Testis (tissue), 3 donors: Measurements from ENCODE around the gene CYFIP2. TPM values are rescaled to one million over a fixed set of nuclear protein-coding genes. Genes with fewer than 3 reads are reported as not detected.
"Not testable (repeated sequence)": the region's sequence is repeated elsewhere in the genome, so short reads cannot be mapped to it uniquely, and the experiment has no call there.

Source experiments
- DNase-seq: peaks from one replicate; pipeline ENCODE4 v3.0.0-alpha.2; 2019
- H3K27ac ChIP-seq, 2 donors: fragments of 200-600 bp; sonication (generic); one replicate each; pipeline ENCODE4 v1.5.1; 2019
- H3K27me3 ChIP-seq: fragments of 200-600 bp; sonication (generic); one replicate; pipeline ENCODE4 v1.5.1; 2019
- H3K36me3 ChIP-seq: fragments of 200-600 bp; sonication (generic); one replicate; pipeline ENCODE4 v1.5.1; 2017; ENCODE audit warnings: low read depth; ENCODE audit errors: missing control alignments
- H3K4me1 ChIP-seq: fragments of 200-600 bp; sonication (generic); one replicate; pipeline ENCODE4 v1.5.1; 2019
- H3K4me3 ChIP-seq, 2 donors: fragments of 200-600 bp; sonication (generic); one replicate each; pipeline ENCODE4 v1.5.1; 2017 to 2019
- H3K9me3 ChIP-seq: fragments of 200-600 bp; sonication (generic); one replicate; pipeline ENCODE4 v1.5.1; 2017
- CTCF ChIP-seq, 3 experiments: fragments of 450-650 bp in 2 of 3; fragments of 200-600 bp in 1 of 3; sonication (generic) in 1 of 3; IDR thresholded peaks; one replicate each; pipeline ENCODE4 v1.5.1; 2016 to 2019; ENCODE audit warnings: antibody characterized with exemption in 3 of 3, mild to moderate bottlenecking in 2 of 3, moderate library complexity in 1 of 3
- POLR2A ChIP-seq: fragments of 450-650 bp; IDR thresholded peaks from one replicate; pipeline ENCODE4 v1.6.1; 2017; ENCODE audit warnings: antibody characterized with exemption, mild to moderate bottlenecking, moderate library complexity
- WGBS, 2 donors: methylation state at CpG; one replicate each; pipeline ENCODE4 v1.1.5; 2018; 5-methylcytosine and 5-hydroxymethylcytosine counted together
- intact Hi-C: fragments of 100-400 bp; cut with DNase I; formaldehyde crosslinking; loops from one replicate; pipeline ENCODE4 v1.15.1; 2023; ENCODE audit warnings: low total_unique reads
- polyA plus RNA-seq: library from polyadenylated mRNA; stranded (reverse); fragments of 350-450 nt; fragmentation: Illumina TruSeq; extraction: RNeasy Lipid Tissue Mini Kit (QIAGEN cat#74804); gene quantifications from one replicate; pipeline ENCODE4 v1.2.3, GENCODE V29; 2014; ENCODE audit warnings: low read depth, low replicate concordance; ENCODE audit not compliant: insufficient read depth
- total RNA-seq, 2 donors: library from RNA; depleted of rRNA; stranded (reverse); fragments of >200 nt; gene quantifications; one replicate each; pipeline ENCODE4 v1.2.3, GENCODE V29; 2016

Gene CYFIP2
- total and polyA plus RNA-seq, 3 donors from 2014 or later: 21.7 to 41.4 (median 32.1) TPM

DNA sequence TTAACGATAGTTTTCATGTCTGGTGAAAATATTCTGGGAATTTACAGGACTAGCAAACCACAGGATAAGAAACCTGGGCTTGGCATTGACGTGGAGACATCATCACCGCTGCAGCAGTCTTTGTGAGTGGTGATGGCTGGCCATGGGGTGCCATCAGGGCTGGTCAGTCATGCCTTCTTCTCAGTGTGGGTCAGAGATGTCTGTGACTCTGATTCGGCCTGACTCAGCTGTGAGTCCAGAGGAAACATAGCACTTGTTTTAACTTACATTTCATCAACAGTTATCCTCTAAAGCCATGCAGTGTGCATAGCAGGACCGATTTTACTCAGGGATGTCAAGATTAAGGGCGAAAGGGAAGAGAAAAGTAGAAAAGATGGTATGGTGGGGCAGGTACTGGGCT is 33.2 kb upstream of the CYFIP2 start:
- Histone ChIP-seq H3K36me3 (no peaks in the 10 kb centered on the region), H3K9me3 (no peaks in the 10 kb centered on the region), H3K27ac (no peak overlapping the region), H3K4me3 (no peak overlapping the region), H3K4me1 (no peaks in the 10 kb centered on the region), H3K27me3 (no peaks in the 10 kb centered on the region)
- 57 to 61% methylated on average over 6 of the region's 6 CpGs for WGBS, 2 donors
- intact Hi-C loops: no loop called here
- TF ChIP-seq CTCF (IDR thresholded peaks at IDR 0.05): no peak
- TF ChIP-seq POLR2A: no peak
- DNase-seq: no peak

DNA sequence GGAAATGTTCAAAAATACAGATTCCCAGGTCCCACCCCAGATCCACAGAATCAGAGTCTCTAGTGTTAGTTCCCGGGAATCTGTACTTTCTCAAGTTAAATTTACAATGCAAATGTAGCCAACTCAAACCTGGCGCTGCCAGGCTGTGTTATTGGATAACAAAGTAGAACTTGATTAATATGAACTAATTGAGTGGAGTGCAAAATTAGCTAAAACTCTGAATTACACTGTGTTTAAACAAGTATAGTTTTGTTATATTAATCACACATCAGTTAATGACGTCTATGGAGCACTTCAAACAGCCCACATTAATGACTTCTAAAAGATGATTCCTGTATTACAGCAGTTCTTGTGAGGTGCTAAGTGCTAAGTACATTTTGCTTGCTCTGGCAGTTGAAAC is 32.4 kb upstream of the CYFIP2 start:
- Histone ChIP-seq H3K27me3 (no peaks in the 10 kb centered on the region), H3K4me3 (no peak overlapping the region), H3K4me1 (no peaks in the 10 kb centered on the region), H3K36me3 (no peaks in the 10 kb centered on the region), H3K27ac (no peak overlapping the region), H3K9me3 (no peaks in the 10 kb centered on the region)
- intact Hi-C loops: no loop called here
- no peak for DNase-seq
- WGBS, 2 donors: 84 to 92% methylated on average over 3 of the region's 3 CpGs
- TF ChIP-seq CTCF (IDR thresholded peaks at IDR 0.05): no peak
- TF ChIP-seq POLR2A: no peak

DNA sequence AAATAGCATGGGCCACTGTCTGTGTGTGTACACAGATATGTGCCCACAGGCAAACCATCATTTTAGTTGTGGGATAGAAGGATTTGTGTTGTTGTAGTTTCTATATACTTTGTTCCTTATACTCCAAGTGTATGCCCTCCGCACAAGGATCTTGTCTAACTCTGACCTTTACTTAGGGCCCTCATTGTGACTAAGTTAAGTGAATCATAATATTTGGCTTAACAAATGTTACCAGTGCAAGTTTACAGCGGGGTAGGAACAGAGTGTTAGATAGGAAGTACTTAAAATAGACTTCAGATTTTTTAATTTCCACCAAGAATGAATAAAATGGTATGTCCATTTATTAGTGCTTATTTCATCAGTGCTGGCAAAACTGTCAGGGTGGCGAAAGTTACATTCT is 29.5 kb upstream of the CYFIP2 start:
- no peaks in the 10 kb centered on the region for H3K27me3 ChIP-seq
- no peaks in the 10 kb centered on the region for H3K36me3 ChIP-seq
- TF ChIP-seq CTCF (IDR thresholded peaks at IDR 0.05) (no peak), POLR2A (no peak)
- no peak overlapping the region for H3K4me3 ChIP-seq
- no peaks in the 10 kb centered on the region for H3K9me3 ChIP-seq
- intact Hi-C loops: no loop called here
- H3K4me1 ChIP-seq: no peaks in the 10 kb centered on the region
- 80 to 81% methylated on average over 3 of the region's 3 CpGs for WGBS, 2 donors
- no peak overlapping the region for H3K27ac ChIP-seq
- DNase-seq: no peak

GRCh38 chr5:157241483-157241882 is 24.4 kb upstream of the CYFIP2 start:
- TF ChIP-seq CTCF (IDR thresholded peaks at IDR 0.05) (no peak), POLR2A (no peak)
- no peak overlapping the region for H3K27ac ChIP-seq
- no peak for DNase-seq
- no peaks in the 10 kb centered on the region for H3K4me1 ChIP-seq
- intact Hi-C loops: no loop called here
- H3K36me3 ChIP-seq: no peaks in the 10 kb centered on the region
- 84 to 91% methylated on average over 4 of the region's 4 CpGs for WGBS, 2 donors
- H3K4me3 ChIP-seq: no peak overlapping the region
- no peaks in the 10 kb centered on the region for H3K27me3 ChIP-seq
- no peaks in the 10 kb centered on the region for H3K9me3 ChIP-seq

DNA sequence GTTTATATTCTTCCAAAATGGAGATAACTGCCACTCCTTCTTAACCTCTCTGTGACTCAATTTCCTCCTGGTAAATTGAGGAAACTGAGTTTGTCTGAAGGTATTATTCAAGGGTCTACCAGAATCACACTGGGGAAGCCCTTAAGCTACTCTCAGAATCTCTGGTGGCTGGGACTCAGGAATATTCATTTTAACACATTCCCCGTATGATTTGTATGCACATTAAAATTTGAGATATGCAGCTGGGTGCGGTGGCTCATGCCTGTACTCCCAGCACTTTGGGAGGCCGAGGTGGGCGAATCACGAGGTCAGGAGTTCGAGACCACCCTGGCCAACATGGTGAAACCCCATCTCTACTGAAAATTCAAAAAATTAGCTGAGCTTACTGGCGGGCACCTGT is 21.2 kb upstream of the CYFIP2 start:
- 70 to 90% methylated on average over 7 of the region's 7 CpGs for WGBS, 2 donors
- H3K4me1 ChIP-seq, H3K4me3 ChIP-seq, H3K27ac ChIP-seq, H3K27me3 ChIP-seq, H3K36me3 ChIP-seq, H3K9me3 ChIP-seq, DNase-seq, intact Hi-C loops: not testable (repeated sequence)
